ENCODE results near the gene CETN2.
A peak's percentile ranks its signal among the peaks of the same experiment; 100 is the strongest.
"Not testable (repeated sequence)": the region's sequence is repeated elsewhere in the genome, so short reads cannot be mapped to it uniquely, and the experiment has no call there.

CETN2 gene

DNA sequence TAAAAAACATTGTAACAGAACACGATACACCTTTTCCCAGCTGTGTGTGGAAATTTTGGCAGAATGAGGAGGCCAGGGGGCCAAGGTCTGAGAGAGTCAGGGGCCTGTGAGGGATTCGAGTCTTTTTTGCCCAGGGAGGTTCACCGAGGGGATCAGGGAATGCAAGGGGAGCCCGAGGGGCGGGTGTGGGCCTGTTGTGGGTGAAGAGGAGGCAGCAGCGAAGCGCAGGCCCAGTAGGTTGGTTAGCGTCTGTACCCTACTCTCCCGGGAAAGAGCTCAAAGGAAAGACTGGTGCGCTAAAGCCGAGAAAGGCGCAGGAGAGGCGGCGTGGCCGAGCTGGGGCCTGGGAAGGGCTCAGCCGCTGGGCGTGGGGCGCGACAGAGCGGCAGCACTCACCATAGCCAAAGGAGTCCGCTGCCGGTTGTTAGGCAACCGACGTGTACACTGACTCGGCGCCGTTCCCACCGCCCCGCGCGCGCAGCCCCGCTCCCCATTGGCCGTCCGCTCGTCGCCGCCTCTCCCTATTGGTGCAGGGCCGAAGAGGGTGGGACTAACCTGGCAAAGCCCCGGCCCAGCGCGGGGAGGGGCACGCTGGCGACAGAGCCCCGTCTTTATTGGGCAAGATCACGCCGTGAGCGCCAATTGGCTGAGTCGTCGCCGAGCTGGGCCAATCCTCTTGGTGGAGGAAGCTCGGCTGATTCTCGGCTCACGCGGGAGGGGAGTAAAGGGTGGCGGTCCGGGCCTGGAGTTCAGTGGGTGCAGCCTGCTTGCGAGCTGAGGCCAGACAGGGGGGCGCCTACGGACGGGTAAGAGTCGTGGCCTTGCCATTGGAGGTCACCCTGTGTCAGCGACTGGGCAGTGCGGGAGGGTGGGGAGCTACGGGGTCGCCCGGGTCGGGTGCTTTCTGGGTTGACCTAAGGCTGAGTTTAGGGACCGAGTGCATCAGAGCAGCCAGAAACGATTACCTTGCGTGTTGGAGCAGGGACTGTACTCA, at the start of gene CETN2, which contains the start of gene NSDHL:
Gene CETN2 (minus strand): TSS at position 446 of the 994 bp plus-strand sequence. CDS start 47 bp downstream, at position 399.
Gene NSDHL (plus strand): TSS at position 752 of the 994 bp plus-strand sequence. CDS start 15,262 bp downstream, outside the sequence.
- peak; percentile 94 for DNase-seq

DNA sequence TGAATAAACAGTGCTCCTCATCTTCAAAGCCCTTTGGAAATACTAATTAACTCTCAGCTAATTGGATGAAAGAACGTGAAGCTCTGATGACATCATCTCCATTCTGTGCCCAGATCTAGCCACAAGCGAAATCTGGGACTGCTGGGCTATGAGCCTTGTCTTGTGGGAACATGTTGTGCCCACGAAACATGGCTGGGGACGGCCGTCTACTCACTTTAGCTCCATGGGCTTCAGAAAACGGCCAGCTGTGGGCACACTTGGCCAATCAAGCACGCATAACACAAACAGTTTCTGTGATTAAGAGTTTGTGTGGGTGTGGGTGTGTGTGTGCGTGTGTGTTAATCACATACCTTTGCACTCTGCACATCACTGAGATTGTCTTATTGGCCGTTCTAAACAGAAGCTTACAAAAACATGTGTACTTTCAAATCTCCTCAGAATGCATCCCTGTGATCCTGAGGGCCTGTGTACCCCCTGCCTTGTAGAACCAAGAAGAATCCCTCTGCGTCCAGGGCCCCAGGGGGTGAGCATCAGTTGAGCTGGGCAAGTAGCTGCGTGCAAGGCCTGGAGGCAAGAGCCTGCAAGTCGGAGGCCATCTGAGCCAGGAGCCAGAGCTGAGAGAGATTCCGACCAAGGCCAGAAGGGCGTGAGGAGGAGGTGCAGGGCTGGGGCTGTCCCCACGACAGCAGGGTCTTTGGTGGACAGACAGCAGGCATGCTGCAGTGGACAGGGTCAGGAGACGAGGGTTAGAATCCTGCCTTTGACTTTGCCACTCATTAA, 48.6 kb upstream of the CETN2 start:
- no peak for DNase-seq

DNA sequence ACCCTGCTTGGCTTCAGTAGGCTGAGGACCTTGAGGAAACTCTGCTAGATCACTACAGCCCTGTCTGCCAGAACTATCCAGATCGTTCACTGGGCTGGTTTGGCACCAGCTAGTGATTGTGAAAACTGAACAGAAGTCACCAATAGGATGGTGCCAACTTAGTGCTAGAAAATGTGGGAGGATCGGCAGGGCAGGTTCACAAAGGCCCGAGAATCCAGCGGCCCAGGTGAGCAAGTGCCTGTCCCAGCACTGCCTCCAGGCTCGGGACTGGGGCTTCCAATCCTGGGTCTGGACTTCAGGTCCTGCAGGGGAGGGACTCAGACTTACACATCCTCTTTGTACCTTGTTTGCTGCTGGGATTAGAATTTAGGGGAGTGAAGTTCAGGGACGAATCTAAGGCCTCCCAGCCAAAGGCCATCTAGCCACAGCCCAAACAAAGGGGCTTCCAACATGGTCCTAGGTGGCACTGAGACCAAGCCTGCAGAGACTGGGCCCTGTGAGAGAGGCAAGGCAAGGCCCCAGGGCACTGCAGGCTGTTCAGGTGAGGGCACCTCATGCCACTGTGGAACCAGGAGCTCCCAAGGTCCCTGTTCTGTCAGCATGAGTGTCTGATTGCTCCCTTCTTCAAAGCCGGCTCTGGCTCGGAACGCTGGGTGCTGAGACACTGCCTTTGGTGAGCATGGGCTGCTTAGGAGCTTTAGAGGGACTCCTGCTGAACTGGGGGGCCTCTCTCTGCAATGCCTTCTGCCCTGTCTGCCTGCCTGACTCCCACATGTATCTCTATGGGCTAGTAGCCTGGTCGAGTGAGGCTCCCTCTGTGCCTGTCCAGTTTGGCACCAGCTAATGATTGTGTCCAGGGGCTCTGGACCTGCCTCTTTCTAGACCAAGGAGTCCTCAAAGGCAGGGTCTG, 46.6 kb upstream of the CETN2 start:
- no peak for DNase-seq

DNA sequence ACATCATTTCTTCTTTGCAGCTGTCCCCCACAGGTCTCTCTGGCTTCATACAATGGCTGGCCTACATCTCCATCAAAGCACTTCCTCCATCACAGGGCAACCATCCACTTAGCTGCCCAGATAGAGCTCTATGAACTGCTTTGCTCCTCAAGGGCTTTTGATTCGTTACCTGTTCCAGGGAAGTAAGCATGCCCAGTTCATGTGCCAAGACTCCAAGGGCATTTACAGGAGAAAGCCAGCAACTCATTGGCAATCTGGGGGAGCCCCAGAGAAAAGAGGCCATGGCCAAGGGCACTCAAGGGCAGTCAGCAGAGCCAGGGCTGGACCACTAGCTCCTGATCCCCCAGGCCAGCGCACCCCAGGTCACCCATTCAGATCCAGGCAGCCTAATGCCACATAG, 42.8 kb upstream of the CETN2 start:
- no peak for DNase-seq

DNA sequence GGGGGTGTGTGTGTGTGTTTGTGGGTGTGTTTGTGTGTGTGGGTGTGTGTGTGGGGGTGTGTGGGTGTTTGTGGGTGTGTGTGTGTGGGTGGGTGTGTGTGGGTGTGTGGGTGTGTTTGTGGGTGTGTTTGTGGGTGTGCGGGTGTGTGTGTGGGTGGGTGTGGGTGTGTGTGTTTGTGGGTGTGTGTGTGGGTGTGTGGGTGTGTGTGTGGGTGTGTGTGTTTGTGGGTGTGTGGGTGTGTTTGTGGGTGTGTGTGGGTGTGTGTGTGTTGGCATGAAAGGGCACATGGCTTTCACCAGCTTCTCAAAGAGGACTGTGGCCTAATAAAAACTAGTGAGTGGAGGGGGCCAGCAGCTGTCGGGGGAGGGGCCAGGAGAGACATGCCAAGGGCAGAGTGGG, 42.0 kb upstream of the CETN2 start:
- no peak for DNase-seq

DNA sequence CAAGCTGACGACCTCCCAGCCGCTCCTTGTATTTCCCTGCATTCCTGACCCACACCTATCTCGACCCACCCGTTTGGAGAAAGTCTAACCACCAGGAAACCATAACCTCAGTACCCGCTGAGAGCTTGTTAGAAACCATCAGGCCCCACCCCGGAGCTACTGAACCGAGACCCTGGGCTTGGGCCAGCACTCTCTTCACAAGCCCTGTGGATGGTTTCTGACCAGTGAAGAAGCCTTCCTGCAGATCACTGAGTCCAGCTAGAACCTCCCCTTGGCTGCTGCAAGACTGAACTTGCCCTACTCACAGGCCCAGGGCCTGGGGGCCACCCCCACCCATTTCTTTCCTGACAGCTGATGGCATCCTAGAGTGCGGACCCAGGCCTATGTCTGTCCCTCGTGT, 40.7 kb upstream of the CETN2 start:
- no peak for DNase-seq

DNA sequence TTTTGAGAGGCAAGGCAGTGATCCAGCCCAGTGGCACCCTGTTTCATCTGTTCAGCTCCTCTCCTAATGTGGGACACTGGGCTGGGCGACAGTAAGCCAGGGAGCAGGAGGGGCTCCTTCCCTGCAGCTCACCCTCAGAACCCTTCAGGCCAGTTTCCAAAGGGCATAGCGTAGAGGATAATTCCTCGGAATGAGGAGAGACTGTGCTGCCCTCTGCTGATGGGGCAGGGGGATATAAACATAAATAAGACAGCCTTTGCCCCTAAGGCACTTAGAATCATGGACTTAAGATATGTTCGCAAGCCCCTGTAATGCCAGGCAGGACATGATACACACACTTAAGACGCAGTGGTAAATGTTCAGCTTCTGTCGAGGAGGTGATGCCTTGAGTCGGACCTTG, 39.4 kb upstream of the CETN2 start:
- no peak for DNase-seq

DNA sequence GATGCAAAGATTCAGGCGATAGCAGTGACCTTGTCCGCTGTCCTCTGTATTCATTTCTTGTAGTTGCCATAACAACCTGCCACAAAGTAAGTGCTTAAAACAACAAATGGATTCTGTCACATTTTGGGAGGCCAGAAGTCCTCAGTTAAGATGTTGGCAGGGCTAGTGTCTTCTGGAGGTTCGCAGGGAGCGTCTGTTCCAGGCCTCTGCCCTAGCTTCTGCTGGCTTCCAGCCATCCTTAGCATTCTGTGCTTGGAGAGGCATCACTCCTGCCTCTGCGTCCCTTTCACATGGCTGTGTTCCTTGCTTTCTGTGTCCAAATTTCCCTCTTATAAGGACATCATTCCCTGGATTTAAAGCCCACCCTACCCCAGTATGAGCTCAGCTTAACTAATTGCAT, 35.8 kb upstream of the CETN2 start:
- no peak for DNase-seq

DNA sequence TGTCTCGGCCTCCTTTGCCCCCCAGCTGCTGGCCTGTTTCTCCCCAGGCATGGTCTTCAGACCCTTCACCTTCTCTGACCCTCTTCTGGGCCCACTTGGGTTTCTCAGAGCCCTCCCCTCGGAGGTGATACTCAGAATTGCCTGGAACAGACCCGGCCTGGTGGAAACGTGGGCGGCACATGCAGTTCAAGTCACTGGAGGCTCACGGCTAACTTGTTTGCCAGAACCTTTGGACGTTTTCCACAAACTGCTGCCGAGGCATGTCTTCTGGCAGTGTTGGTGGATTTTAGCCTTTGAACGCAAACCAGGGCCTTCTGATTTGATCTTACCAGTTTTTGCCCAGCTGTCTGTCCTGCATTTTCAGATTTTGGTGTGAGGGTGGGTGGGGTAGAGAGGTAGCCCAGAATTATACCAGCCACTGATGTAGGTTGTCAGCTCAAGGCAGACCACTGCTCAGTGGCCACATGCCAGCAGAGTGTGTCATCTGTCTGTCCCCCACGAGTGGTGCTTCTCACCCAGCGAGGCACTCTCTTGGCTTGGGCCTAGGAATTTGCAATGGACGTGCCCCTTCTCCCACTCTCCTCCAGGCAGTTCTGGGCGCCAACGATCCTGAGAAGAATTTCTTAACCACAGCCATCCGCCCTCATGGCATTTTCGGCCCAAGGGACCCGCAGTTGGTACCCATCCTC, 34.8 kb upstream of the CETN2 start:
- DNase-seq: no peak

DNA sequence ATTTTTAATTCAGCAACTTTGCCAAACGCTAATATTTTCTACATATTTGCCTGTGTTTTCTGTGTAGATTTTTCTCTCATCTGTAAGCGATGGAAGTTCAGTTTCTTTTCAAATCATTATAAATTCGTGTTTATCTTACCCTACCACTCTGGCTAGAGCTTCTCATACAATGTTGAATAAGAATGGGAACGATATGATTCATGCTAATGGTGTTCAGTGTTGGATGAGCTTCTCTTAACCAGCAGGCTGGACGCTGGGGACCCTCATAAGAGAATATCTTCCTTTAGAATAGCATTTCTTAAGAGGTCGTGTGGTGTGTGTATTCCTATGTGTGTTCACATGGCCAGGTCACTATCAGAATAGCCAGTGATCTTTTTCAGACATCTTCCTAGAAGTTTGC, 31.3 kb upstream of the CETN2 start:
- no peak for DNase-seq

DNA sequence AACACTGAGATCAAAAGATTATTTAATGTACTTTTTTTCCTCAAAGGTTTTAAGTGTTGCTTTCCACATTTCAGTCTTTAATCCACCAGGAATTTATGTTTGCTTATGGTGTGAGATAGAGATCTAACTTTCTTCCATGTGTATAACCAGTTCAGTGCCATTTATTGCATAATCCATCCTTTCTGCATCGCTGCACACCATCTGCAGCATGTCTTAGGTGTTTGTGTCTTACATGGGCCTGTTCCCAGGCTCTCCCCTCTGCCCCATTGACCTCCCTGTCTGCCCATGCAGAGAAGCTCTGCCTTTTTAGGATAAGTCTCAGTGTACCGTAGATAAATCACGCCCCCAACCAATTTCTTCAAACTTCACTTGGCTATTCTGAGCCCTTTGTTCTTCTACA, 30.6 kb upstream of the CETN2 start:
- DNase-seq: no peak

DNA sequence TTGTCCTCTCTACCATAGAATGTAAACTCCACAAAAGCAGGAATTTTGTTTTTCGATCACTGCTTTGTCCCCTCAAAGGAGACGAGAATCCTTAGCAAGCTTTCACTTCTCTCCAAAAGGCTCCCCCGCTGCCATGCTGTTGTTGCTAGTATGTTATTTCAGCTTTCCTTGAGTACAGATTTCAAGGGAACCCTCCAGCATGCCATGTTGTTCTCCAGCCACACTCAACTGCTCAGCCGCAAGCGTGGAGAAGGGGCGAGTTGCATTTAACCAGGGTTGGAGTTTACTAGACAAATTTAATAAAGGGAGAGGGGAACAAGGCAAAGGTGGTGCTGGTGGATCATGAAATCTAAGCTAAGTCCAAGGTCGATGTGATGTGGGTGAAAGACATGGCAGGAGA, 23.4 kb upstream of the CETN2 start:
- DNase-seq: no peak

DNA sequence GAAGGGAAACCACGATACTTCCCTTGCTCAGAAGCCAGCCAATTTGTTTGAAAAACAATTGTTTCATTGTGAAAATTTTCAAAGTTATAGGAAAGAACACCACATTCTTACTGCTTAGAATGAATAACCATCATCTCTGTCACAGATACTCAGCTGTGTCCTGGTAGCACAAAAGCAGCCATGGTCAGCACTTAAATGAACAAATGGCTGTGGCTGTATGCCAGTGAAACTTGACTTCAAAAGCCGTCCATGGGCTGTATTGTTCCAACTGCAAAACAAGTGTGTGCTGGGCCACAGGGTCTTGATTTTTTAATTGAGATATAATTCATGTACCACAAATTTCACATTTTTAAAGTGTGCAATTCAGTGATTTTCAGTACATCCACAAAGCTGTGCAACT, 19.9 kb upstream of the CETN2 start:
- no peak for DNase-seq

DNA sequence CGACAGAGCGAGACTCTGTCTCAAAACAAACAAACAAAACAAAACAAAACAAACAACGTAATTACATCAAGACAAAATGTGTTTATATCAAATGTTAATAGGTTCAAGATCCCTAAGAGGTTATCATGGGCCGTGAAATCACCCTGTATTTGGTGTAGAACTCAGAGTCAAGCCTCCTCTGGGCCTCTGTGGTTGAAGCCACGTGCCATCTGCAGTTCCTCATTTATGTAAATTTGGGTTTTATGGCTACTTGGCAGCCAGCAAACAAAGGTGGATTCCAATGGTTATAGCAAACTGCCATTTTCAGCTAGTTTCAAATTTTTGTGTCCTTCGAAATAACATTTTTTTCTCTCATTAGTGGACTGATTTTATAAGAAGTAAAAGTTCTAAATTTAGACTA, 16.7 kb upstream of the CETN2 start:
- DNase-seq: no peak

DNA sequence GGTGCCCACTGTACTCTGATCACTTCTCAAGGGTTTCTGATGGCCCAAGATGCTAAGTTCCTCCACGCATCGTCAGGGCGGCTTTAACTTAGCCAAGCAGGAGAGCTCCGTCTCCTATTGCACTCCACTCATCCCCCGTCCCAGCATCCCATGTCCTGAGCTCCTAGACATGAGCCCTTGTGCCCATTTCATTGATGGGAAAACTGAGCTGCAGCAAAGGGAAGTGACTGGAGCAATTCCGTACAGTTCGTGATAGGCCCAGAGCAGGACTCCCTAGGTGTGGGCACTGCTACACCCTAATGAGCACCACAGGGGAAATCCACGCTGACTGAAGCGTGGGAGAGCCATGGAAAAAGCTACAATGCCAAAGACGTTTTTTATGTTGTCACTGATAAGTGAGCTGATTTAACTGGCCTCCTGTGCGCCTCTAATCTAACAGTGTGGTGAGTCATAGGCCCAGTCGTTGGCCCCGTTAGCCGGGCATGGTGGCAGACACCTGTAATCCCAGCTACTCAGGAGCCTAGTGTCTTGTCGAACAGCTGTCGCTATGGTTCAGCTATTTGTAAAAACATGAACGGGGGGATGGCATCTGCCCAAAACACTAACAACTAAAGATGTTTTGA, 15.2 kb upstream of the CETN2 start:
- DNase-seq: no peak

DNA sequence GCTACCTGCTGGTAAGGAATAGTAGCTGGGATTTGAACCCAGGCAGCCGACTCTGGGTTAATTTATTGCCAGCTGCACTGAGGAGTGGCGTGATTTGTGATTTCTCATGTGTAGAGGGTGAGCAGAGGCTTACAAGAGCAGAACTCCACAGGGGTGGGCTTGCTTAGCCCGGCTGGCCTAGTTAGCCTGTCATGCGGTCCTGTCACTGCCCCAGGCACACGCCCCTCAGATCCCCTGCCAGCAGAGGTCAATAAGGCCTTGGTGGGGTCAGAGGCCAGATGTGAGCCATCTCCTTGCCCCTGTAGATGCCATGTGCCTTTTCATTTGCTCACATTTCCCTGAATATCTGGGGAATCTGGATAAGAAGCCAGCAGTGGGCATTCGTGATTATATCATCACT, 13.7 kb upstream of the CETN2 start:
- no peak for DNase-seq

DNA sequence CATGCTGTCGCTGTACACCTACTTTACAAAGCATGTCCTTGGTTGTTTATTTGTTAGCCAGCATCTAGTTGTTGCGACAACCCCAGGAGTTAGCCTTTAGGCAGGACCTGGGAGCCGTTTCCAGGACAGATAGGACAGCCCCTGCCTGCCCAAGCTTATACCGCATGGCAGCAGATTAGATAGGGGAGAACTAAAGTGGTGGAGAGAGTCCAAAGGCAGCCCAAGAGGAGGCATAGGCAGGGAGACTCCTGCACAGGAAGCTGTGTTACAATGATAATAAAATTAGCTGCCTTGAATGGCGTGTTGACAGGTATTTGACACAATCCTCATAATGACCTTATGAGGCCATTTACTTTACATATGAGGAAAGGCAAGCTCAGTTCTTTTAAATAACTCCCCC, 13.3 kb upstream of the CETN2 start:
- DNase-seq: no peak

DNA sequence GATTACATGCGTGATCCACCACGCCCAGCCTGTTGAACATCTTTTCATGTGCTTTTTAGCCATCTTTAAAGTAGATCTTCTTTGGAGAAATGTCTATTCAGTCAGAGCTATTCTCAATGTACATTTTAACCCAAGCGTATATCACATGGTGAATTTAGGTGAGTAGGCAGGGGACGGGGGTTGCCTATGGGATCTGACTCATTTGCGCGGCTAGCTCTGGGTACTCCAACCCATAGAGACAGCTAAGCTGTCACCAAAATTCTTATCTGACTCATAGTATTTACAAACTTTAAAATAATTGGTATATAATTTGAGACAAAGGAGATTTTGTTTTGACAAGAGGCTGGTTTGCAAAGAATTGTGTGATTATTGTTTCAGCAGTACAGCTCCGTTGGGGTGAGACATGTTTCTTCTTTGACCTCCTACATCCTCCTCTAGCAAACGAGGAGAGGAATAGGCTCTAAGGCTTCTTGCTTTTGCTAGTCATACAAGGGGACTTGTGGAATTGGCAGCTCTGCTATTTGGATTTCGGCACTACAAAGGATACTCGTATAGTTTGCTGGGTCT, 12.3 kb upstream of the CETN2 start:
- no peak for DNase-seq

DNA sequence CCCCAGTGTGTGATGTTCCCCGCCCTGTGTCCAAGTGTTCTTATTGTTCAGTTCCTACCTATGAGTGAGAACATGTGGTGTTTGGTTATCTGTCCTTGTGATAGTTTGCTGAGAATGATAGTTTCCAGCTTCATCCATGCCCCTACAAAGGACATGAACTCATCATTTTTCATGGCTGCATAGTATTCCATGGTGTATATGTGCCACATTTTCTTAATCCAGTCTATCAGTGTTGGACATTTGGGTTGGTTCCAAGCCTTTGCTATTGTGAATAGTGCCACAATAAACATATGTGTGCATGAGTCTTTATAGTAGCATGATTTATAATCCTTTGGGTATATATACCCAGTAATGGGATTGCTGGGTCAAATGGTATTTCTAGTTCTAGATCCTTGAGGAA, 4.9 kb upstream of the CETN2 start:
- not testable (repeated sequence) for DNase-seq

DNA sequence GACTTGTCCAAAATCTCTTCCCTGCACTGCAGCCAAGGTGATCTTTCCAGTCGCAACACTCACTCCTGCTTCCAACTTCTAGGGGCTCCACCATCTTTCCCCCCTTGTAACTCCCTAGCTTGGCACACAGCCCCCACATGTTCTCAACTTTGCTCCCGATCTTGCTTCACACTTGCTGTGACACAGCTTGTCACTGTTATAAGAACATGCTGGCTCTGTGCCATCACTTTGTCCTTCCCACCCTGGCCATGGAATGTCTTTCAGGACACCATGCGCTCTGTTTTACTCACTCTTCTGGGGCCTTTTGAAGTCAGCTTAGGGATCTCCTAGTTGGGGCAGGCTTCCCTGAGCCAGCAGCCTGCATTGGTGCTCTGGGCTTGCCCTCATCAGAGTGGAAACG, 2.8 kb upstream of the CETN2 start:
- no peak for DNase-seq

DNA sequence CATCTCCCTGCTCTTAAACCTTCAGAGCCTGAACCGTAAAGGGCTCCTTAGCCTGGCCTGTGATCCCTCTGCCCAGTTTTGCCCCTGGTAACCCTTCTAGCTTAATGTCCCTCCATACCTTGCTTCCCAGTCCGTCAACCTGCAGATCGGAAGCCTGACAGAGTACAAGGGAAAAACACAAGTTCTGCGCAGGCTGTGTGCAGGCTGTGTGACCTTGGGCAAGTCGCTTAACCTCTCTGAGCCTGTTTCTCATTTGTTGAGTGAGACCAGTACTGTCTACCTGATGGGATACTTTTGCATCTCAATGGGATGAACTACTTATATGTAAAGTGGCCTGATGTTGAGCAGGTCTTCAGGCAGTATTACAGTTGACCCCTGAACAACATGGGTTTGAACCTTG, 2.0 kb upstream of the CETN2 start:
- no peak for DNase-seq

Data from stimulated activated CD4-positive, alpha-beta T cell treated with anti-CD3 and anti-CD28 coated beads, Interleukin-1b, Interleukin-23, amount 100 ng/mL, for 48 hours (primary cell).